IMR-90 (cell line): ENCODE data around the gene NES. TPM values are rescaled to one million over a fixed set of nuclear protein-coding genes. Genes with fewer than 3 reads are reported as not detected.

ENCODE experiments used
- ATAC-seq: fragments of 200-7000 bp; cut with Tn5 transposase; 2 replicates; pipeline ENCODE4 v1.9.1; 2020; ENCODE audit warnings: low read depth, mild to moderate bottlenecking, moderate library complexity
- BruUV-seq: library from RNA; stranded (reverse); fragments of 400-500 nt; replicated peaks from 2 replicates; lab custom pipeline; 2021; lab: Mats Ljungman, UMichigan
- CTCF ChIA-PET: fragments of 300-600 bp; formaldehyde crosslinking; extraction: SDS; loops from one replicate; lab custom pipeline; 2021; ENCODE audit warnings: antibody characterized with exemption; lab: Yijun Ruan, JAX
- POLR2A ChIA-PET: fragments of 300-600 bp; sonication (Branson Sonifier 250); formaldehyde crosslinking; loops from one replicate; lab custom pipeline; 2022; ENCODE audit warnings: antibody characterized with exemption; ENCODE audit not compliant: unreplicated experiment; lab: Charles Lee
- DNase-seq: peaks from one replicate; pipeline ENCODE4 v3.0.0; 2013
- H2AFZ ChIP-seq: replicated peaks from 2 replicates; pipeline ENCODE3; 2013; ENCODE audit warnings: low read length, mild to moderate bottlenecking; ENCODE audit not compliant: poor library complexity
- H2AK5ac ChIP-seq: 2 replicates; pipeline ENCODE4 v1.6.1; 2013; ENCODE audit warnings: low read depth, low read length, inconsistent platforms
- H2AK9ac ChIP-seq: replicated peaks from 2 replicates; pipeline ENCODE3; 2013; ENCODE audit warnings: mild to moderate bottlenecking, low read depth, low read length, moderate library complexity; ENCODE audit not compliant: poor library complexity
- H2BK120ac ChIP-seq: 2 replicates; pipeline ENCODE4 v1.6.1; 2013; ENCODE audit warnings: low read depth, low read length, inconsistent platforms
- H2BK15ac ChIP-seq: 3 replicates; pipeline ENCODE4 v1.6.1; 2013; ENCODE audit warnings: low read depth, low read length, inconsistent platforms
- H2BK20ac ChIP-seq: 2 replicates; pipeline ENCODE4 v1.6.1; 2013; ENCODE audit warnings: low read depth, mild to moderate bottlenecking, inconsistent platforms, low read length, moderate library complexity
- H2BK5ac ChIP-seq: 2 replicates; pipeline ENCODE4 v1.6.1; 2013; ENCODE audit warnings: mild to moderate bottlenecking, low read depth, low read length, inconsistent platforms; ENCODE audit not compliant: poor library complexity, severe bottlenecking
- H3K14ac ChIP-seq: replicated peaks from 2 replicates; pipeline ENCODE4 v1.6.1; 2013; ENCODE audit warnings: low read depth, low read length, inconsistent platforms
- H3K18ac ChIP-seq: 2 replicates; pipeline ENCODE4 v1.6.1; 2013; ENCODE audit warnings: low read depth, low read length, control low read depth
- H3K23ac ChIP-seq: 2 replicates; pipeline ENCODE4 v1.6.1; 2013; ENCODE audit warnings: low read depth, low read length, inconsistent platforms
- H3K27ac ChIP-seq: 2 replicates; pipeline ENCODE4 v1.5.1; 2013; ENCODE audit warnings: mild to moderate bottlenecking, control low read depth, low read length; ENCODE audit not compliant: insufficient read depth
- H3K27me3 ChIP-seq: 2 replicates; pipeline ENCODE4 v1.6.1; 2013; ENCODE audit warnings: low read length; ENCODE audit not compliant: control insufficient read depth, insufficient read depth
- H3K36me3 ChIP-seq: 2 replicates; pipeline ENCODE4 v1.6.1; 2013; ENCODE audit warnings: low read length, mixed read lengths; ENCODE audit not compliant: control insufficient read depth, insufficient read depth
- H3K4ac ChIP-seq: 2 replicates; pipeline ENCODE4 v1.6.1; 2013; ENCODE audit warnings: low read depth, low read length, inconsistent platforms
- H3K4me1 ChIP-seq: 2 replicates; pipeline ENCODE4 v1.6.1; 2013; ENCODE audit warnings: low read length, mixed read lengths; ENCODE audit not compliant: control insufficient read depth, insufficient read depth
- H3K4me2 ChIP-seq: 2 replicates; pipeline ENCODE4 v1.6.1; 2013; ENCODE audit warnings: low read depth, mild to moderate bottlenecking, control low read depth, low read length, moderate library complexity
- H3K4me3 ChIP-seq: 2 replicates; pipeline ENCODE4 v1.5.1; 2013; ENCODE audit warnings: low read depth, mild to moderate bottlenecking, control low read depth, low read length, moderate library complexity; ENCODE audit not compliant: insufficient read depth
- H3K56ac ChIP-seq: 2 replicates; pipeline ENCODE4 v1.6.1; 2013; ENCODE audit warnings: low read length, inconsistent platforms; ENCODE audit not compliant: insufficient read depth; ENCODE audit errors: extremely low read depth
- H3K79me1 ChIP-seq, 2 experiments: 2 replicates each; pipeline ENCODE4 v1.6.1; 2013; ENCODE audit warnings: low read length in 2 of 2, inconsistent platforms in 1 of 2, low read depth in 1 of 2
- H3K9ac ChIP-seq: 2 replicates; pipeline ENCODE4 v1.6.1; 2013; ENCODE audit warnings: low read depth, low read length, control low read depth
- H3K9me1 ChIP-seq: 2 replicates; pipeline ENCODE4 v1.6.1; 2013; ENCODE audit warnings: low read length, inconsistent platforms; ENCODE audit not compliant: insufficient read depth
- H3K9me3 ChIP-seq: 2 replicates; pipeline ENCODE4 v1.6.1; 2013; ENCODE audit warnings: low read length; ENCODE audit not compliant: control insufficient read depth, insufficient read depth
- H4K20me1 ChIP-seq: 2 replicates; pipeline ENCODE4 v1.6.1; 2013; ENCODE audit warnings: low read length, inconsistent platforms; ENCODE audit not compliant: insufficient read depth
- H4K5ac ChIP-seq: 2 replicates; pipeline ENCODE4 v1.6.1; 2013; ENCODE audit warnings: mild to moderate bottlenecking, low read depth, low read length, control low read depth
- H4K8ac ChIP-seq, 2 experiments: 2 replicates each; pipeline ENCODE4 v1.6.1; 2013; ENCODE audit warnings: low read depth in 2 of 2, low read length in 2 of 2, control low read depth in 1 of 2, inconsistent platforms in 1 of 2
- H4K91ac ChIP-seq: 2 replicates; pipeline ENCODE4 v1.6.1; 2013; ENCODE audit warnings: low read depth, low read length, inconsistent platforms; ENCODE audit not compliant: insufficient read depth
- BHLHE40 ChIP-seq: fragments of 150-350 bp; IDR thresholded peaks from 2 replicates; pipeline ENCODE4 v1.6.1; 2016; ENCODE audit warnings: mild to moderate bottlenecking, low read depth, low read length
- CHD1 ChIP-seq: IDR thresholded peaks from 2 replicates; pipeline ENCODE4 v1.6.1; 2012; ENCODE audit warnings: low read depth, low read length, improper control_type of control experiment
- FOS ChIP-seq: fragments of 150-350 bp; IDR thresholded peaks from 2 replicates; pipeline ENCODE4 v1.6.1; 2016; ENCODE audit warnings: low read depth, low read length
- MXI1 ChIP-seq: IDR thresholded peaks from 2 replicates; pipeline ENCODE4 v1.6.1; 2012; ENCODE audit warnings: low read depth, mild to moderate bottlenecking, low read length, moderate library complexity, borderline replicate concordance
- RAD21 ChIP-seq: IDR thresholded peaks from 2 replicates; pipeline ENCODE4 v1.6.1; 2012; ENCODE audit warnings: low read length, improper control_type of control experiment
- RFX5 ChIP-seq: IDR thresholded peaks from 2 replicates; pipeline ENCODE4 v1.8.0; 2012; ENCODE audit warnings: low read depth, mild to moderate bottlenecking, low read length, moderate library complexity
- SMC3 ChIP-seq: fragments of 150-350 bp; IDR thresholded peaks from 2 replicates; pipeline ENCODE4 v1.6.1; 2016; ENCODE audit warnings: low read depth, mild to moderate bottlenecking, antibody characterized with exemption, low read length, moderate library complexity
- WGBS, 2 experiments: methylation state at CpG; one replicate each; pipeline versions ENCODE4 v1.1.5 to v1.1.7; 2013; ENCODE audit warnings: missing lambda C conversion rate in 2 of 2; ENCODE audit not compliant: insufficient read length in 1 of 2; ENCODE audit errors: extremely low coverage in 2 of 2; 5-methylcytosine and 5-hydroxymethylcytosine counted together
- dilution Hi-C: fragments of 300-500 bp; cut with HindIII; formaldehyde crosslinking; loops from one replicate; pipeline ENCODE4 v1.14.3; 2018; ENCODE audit warnings: low sequenced_read_pairs; ENCODE audit not compliant: unreplicated experiment
- in situ Hi-C: fragments of 300-500 bp; cut with MboI; formaldehyde crosslinking; loops from 3 replicates; pipeline ENCODE4 v1.14.3; 2019; ENCODE audit warnings: low sequenced_read_pairs, inconsistent platforms, mixed read lengths
- intact Hi-C: fragments of 100-400 bp; cut with micrococcal nuclease; formaldehyde crosslinking; loops from 2 replicates; pipeline ENCODE4 v1.10.0; 2022
- polyA plus RNA-seq, 3 experiments: library from polyadenylated mRNA; depleted of rRNA; stranded (reverse); fragments of >200 nt; gene quantifications; 2 replicates each; pipeline ENCODE4 v1.2.3, GENCODE V29; 2012; ENCODE audit warnings: low replicate concordance in 1 of 3
- total RNA-seq: library from RNA; depleted of rRNA; stranded (reverse); fragments of >200 nt; gene quantifications from 2 replicates; pipeline ENCODE4 v1.2.3, GENCODE V29; 2012
- TF ChIP-seq, protein P1 (sequence below): conservative IDR thresholded peaks from 2 replicates; pipeline ENCODE4 v1.5.1; 2012; ENCODE audit warnings: mild to moderate bottlenecking, low read depth, low read length, improper control_type of control experiment
- TF ChIP-seq, protein P2 (sequence below): fragments of 150-350 bp; IDR thresholded peaks from 2 replicates; pipeline ENCODE4 v1.6.1; 2016; ENCODE audit warnings: low read depth, mild to moderate bottlenecking, low read length, moderate library complexity, borderline replicate concordance
- TF ChIP-seq, protein P3 (sequence below): fragments of 150-350 bp; IDR thresholded peaks from 2 replicates; pipeline ENCODE4 v1.6.1; 2017; ENCODE audit warnings: mild to moderate bottlenecking, antibody characterized with exemption, low read length, low read depth

The NES gene
- total and polyA plus RNA-seq, 2 of the 4 experiments (the other 2 are of a cell fraction): 25.3 to 40.1 TPM

- Histone ChIP-seq H3K56ac (no peak overlapping the region), H2AK5ac (no peak overlapping the region), H3K14ac (no peak overlapping the region), H4K5ac (no peak overlapping the region), H3K36me3 (no peaks in the 10 kb centered on the region), H2AFZ (no peak overlapping the region), H3K4me1 (peaks cover 1% of the 10 kb centered on the region; the same call in 1 of the 2 replicates), H2BK20ac (no peak overlapping the region), H3K9me3 (no peaks in the 10 kb centered on the region), H3K23ac (no peak overlapping the region), H4K20me1 (no peaks in the 10 kb centered on the region), H4K8ac (no peak overlapping the region), H3K18ac (no peak overlapping the region), H2AK9ac (no peak overlapping the region), H4K91ac (no peak overlapping the region), H3K27ac (no peak overlapping the region), H3K9me1 (no peaks in the 10 kb centered on the region), H2BK120ac (no peak overlapping the region), H3K4me3 (no peak overlapping the region), H3K4ac (no peak overlapping the region), H3K4me2 (no peak overlapping the region), H3K27me3 (peaks cover 2% of the 10 kb centered on the region; the same call in 1 of the 2 replicates), H2BK5ac (no peak overlapping the region), H2BK15ac (no peak overlapping the region), H3K79me1 (no peaks in the 10 kb centered on the region), H3K9ac (no peak overlapping the region)
- 93% methylated on average over 4 of the region's 8 CpGs; no CpG with 5 or more reads in 1 of the 2 experiments for WGBS, 2 experiments
- no peak for DNase-seq
- no TSS peak for BruUV-seq
- intact Hi-C loops (no loop called here), in situ Hi-C loops (loop anchor here (10.0 kb wide), 1 partner anchor 188 kb away; no protein-coding TSS in a partner anchor), dilution Hi-C loops (no loop called here)
- ChIA-PET POLR2A (no interaction called here), CTCF (no interaction called here)
- TF ChIP-seq, protein P1, sequence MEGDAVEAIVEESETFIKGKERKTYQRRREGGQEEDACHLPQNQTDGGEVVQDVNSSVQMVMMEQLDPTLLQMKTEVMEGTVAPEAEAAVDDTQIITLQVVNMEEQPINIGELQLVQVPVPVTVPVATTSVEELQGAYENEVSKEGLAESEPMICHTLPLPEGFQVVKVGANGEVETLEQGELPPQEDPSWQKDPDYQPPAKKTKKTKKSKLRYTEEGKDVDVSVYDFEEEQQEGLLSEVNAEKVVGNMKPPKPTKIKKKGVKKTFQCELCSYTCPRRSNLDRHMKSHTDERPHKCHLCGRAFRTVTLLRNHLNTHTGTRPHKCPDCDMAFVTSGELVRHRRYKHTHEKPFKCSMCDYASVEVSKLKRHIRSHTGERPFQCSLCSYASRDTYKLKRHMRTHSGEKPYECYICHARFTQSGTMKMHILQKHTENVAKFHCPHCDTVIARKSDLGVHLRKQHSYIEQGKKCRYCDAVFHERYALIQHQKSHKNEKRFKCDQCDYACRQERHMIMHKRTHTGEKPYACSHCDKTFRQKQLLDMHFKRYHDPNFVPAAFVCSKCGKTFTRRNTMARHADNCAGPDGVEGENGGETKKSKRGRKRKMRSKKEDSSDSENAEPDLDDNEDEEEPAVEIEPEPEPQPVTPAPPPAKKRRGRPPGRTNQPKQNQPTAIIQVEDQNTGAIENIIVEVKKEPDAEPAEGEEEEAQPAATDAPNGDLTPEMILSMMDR: no peak
- TF ChIP-seq, protein P2, sequence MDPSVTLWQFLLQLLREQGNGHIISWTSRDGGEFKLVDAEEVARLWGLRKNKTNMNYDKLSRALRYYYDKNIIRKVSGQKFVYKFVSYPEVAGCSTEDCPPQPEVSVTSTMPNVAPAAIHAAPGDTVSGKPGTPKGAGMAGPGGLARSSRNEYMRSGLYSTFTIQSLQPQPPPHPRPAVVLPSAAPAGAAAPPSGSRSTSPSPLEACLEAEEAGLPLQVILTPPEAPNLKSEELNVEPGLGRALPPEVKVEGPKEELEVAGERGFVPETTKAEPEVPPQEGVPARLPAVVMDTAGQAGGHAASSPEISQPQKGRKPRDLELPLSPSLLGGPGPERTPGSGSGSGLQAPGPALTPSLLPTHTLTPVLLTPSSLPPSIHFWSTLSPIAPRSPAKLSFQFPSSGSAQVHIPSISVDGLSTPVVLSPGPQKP: no peak
- no peak for TF ChIP-seq CHD1
- TF ChIP-seq RAD21: no peak
- TF ChIP-seq MXI1: no peak
- no peak for TF ChIP-seq BHLHE40
- TF ChIP-seq FOS: no peak
- no peak for TF ChIP-seq RFX5
- TF ChIP-seq, protein P3, sequence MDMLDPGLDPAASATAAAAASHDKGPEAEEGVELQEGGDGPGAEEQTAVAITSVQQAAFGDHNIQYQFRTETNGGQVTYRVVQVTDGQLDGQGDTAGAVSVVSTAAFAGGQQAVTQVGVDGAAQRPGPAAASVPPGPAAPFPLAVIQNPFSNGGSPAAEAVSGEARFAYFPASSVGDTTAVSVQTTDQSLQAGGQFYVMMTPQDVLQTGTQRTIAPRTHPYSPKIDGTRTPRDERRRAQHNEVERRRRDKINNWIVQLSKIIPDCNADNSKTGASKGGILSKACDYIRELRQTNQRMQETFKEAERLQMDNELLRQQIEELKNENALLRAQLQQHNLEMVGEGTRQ: no peak
- TF ChIP-seq SMC3: no peak
- no peak for ATAC-seq
These were observed 19.5 kb upstream of the NES start for GRCh38 chr1:156696755-156697154.
